ENCODE measurements around the gene MISP3.
"Not testable (repeated sequence)": the region's sequence is repeated elsewhere in the genome, so short reads cannot be mapped to it uniquely, and the experiment has no call there.

GRCh38 chr19:14050961-14051360 lies 21.6 kb upstream of the MISP3 start:
- not testable (repeated sequence) for TF ChIP-seq CTCF (IDR thresholded peaks at IDR 0.05 in 8 of 11, conservative IDR thresholded peaks at IDR 0.05 in 3 of 11); POLR2A (IDR thresholded peaks at IDR 0.05)

All from spleen (tissue), 7 donors.